Type B pancreatic cell (in vitro differentiated cells): ENCODE results near the gene ARHGDIA. TPM values are rescaled to one million over a fixed set of nuclear protein-coding genes. Genes with fewer than 3 reads are reported as not detected.

Experiments used
- DNase-seq: peaks from one replicate; pipeline ENCODE4 v3.0.0; 2021; ENCODE audit warnings: mixed read lengths; ENCODE audit not compliant: unreplicated experiment; ENCODE audit errors: extremely low spot score
- H3K27ac Mint-ChIP-seq: 2 replicates; pipeline ENCODE4 v1.8.0; 2021; ENCODE audit warnings: mild to moderate bottlenecking, mixed read lengths
- H3K27me3 Mint-ChIP-seq: 2 replicates; pipeline ENCODE4 v1.8.0; 2021; ENCODE audit warnings: mixed read lengths
- H3K36me3 Mint-ChIP-seq: 2 replicates; pipeline ENCODE4 v1.8.0; 2021; ENCODE audit warnings: mixed read lengths
- H3K4me1 Mint-ChIP-seq: one replicate; pipeline ENCODE4 v1.8.0; 2021; ENCODE audit warnings: mixed read lengths; ENCODE audit not compliant: unreplicated experiment
- H3K4me3 Mint-ChIP-seq: 2 replicates; pipeline ENCODE4 v1.8.0; 2021; ENCODE audit warnings: mild to moderate bottlenecking, mixed read lengths
- H3K9me3 Mint-ChIP-seq: 2 replicates; pipeline ENCODE4 v1.8.0; 2021; ENCODE audit warnings: mixed read lengths
- total RNA-seq: library from RNA; stranded (reverse); gene quantifications from 2 replicates; pipeline ENCODE4 v1.2.1, GENCODE V29; 2021; ENCODE audit warnings: low replicate concordance
- TF ChIP-seq, protein P1 (sequence below): fragments of 200-600 bp; sonication (generic); conservative IDR thresholded peaks from 2 replicates; pipeline ENCODE4 v1.5.0; 2021; ENCODE audit warnings: antibody characterized with exemption, mild to moderate bottlenecking

The ARHGDIA gene
- total RNA-seq, 1 donor from 2014 or later, result 250 TPM

DNA sequence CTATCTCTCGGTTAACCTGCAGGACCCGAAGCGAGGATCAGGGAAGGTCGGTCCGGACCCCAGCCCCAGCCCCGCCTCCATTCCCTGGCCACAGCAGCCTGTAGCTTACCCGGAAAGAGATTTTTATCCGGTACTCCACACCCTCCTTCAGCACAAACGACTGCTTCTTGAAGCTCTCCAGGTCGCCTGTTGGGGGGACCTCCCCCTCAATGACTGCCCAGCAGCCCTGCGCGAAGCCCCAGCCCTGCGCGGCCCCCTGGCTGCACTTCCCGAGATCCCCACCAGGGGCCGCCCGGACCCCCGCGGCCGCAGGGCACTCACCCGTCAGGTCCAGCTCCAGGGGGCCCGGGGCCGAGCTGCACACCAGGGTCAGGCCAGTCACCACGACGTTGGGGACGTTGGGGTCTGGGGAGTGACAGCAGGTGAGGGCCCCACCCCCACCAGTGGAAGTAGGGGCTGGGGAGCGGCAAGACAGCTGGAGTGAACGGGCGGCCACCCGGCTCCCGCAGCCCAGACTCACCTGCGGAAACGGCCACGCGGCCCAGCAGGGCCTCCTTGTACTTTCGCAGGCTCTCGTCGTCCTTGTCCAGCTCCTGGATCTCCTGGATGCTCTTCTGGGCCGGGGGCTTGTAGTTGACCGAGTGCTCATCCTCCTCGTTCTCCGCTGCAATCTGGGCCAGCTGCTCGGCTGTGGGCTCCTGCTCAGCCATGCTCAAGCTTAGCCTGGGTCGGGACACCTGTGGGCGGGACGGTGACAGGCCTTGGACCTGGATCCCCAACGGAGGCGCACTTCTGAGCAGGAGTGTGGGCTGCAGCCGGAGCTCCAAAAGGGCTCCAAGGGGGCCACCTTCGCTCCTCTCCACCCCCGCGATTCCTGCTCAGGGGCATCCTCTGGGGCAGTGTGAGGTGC is 1.7 kb downstream of the ARHGDIA start:
- Mint-ChIP-seq H3K36me3 (no peaks in the 10 kb centered on the region), H3K4me1 (peaks cover 11% of the 10 kb centered on the region), H3K27ac (peak overlapping the region; percentile 90), H3K27me3 (no peaks in the 10 kb centered on the region), H3K4me3 (peak overlapping the region; percentile 89), H3K9me3 (no peaks in the 10 kb centered on the region)
- TF ChIP-seq, protein P1, sequence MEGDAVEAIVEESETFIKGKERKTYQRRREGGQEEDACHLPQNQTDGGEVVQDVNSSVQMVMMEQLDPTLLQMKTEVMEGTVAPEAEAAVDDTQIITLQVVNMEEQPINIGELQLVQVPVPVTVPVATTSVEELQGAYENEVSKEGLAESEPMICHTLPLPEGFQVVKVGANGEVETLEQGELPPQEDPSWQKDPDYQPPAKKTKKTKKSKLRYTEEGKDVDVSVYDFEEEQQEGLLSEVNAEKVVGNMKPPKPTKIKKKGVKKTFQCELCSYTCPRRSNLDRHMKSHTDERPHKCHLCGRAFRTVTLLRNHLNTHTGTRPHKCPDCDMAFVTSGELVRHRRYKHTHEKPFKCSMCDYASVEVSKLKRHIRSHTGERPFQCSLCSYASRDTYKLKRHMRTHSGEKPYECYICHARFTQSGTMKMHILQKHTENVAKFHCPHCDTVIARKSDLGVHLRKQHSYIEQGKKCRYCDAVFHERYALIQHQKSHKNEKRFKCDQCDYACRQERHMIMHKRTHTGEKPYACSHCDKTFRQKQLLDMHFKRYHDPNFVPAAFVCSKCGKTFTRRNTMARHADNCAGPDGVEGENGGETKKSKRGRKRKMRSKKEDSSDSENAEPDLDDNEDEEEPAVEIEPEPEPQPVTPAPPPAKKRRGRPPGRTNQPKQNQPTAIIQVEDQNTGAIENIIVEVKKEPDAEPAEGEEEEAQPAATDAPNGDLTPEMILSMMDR, result peak; percentile 96
- no peak for DNase-seq

GRCh38 chr17:81868674-81869220 is 2.4 kb downstream of the ARHGDIA start:
- TF ChIP-seq, protein P1, result no peak
- peak overlapping the region; percentile 90 for H3K27ac Mint-ChIP-seq
- H3K36me3 Mint-ChIP-seq, result peaks cover under 1% of the 10 kb centered on the region
- H3K4me1 Mint-ChIP-seq, result peaks cover 11% of the 10 kb centered on the region
- no peaks in the 10 kb centered on the region for H3K9me3 Mint-ChIP-seq
- H3K27me3 Mint-ChIP-seq, result no peaks in the 10 kb centered on the region
- peak overlapping the region; percentile 66 for H3K4me3 Mint-ChIP-seq
- DNase-seq, result no peak

- Mint-ChIP-seq H3K4me1 (peaks cover 15% of the 10 kb centered on the region), H3K27ac (peak overlapping the region; percentile 90), H3K9me3 (no peaks in the 10 kb centered on the region), H3K36me3 (peaks cover 5% of the 10 kb centered on the region), H3K4me3 (peak overlapping the region; percentile 72), H3K27me3 (no peaks in the 10 kb centered on the region)
- DNase-seq, result no peak
- TF ChIP-seq, protein P1, result no peak
Observed at GRCh38 chr17:81867991-81868673, 3.0 kb downstream of the ARHGDIA start.

DNA sequence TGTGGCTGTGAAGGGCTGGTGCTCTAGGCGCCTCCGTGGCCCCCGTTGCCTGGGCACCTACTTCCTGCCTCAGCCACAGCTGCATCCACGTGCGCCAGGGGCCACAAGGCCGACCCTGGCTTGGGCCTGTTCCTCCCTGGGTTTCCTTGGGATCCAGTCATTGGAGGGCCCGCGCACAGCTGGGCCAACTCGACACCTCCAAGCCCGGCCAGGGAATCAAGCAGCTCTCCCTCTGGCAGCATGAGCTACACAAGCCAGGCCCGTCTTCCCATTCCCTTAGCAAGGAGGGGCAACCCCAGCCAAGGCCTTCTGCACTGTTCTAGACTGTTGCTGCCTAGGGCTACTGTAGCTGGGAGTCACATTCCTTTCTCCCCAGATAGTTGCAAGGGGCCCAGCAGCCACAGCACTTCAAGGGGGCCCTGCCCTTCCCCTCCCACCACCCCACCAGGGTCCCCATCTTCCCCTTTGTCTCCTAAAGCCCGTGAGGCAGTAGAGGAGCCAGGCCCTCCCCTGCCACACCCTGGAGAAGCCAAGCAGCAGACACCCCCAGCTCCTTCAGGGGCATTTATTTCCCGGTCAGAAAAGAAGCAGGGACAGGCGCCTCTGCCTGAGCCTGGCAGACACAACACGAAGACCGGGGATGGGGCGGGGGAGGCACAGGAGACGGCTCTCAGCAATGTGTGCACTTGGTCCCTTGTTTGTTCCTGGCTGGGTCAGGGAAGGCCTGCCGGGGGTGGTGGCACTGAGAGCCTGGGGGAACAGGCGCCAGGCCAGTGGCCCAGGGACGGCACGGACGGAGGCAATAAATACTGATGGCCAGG is 3.8 kb downstream of the ARHGDIA start:
- H3K27me3 Mint-ChIP-seq, result no peaks in the 10 kb centered on the region
- TF ChIP-seq, protein P1, result no peak
- peaks cover 20% of the 10 kb centered on the region for H3K4me1 Mint-ChIP-seq
- peak overlapping the region; percentile 72 for H3K4me3 Mint-ChIP-seq
- H3K27ac Mint-ChIP-seq, result peak overlapping the region; percentile 90
- H3K36me3 Mint-ChIP-seq, result peaks cover 10% of the 10 kb centered on the region
- no peak for DNase-seq
- H3K9me3 Mint-ChIP-seq, result no peaks in the 10 kb centered on the region

- Mint-ChIP-seq H3K36me3 (peaks cover 10% of the 10 kb centered on the region), H3K4me1 (peaks cover 20% of the 10 kb centered on the region), H3K4me3 (peak overlapping the region; percentile 72), H3K27me3 (no peaks in the 10 kb centered on the region), H3K9me3 (no peaks in the 10 kb centered on the region), H3K27ac (peak overlapping the region; percentile 90)
- TF ChIP-seq, protein P1, result no peak
- DNase-seq, result no peak
Observed at GRCh38 chr17:81866440-81867169, 4.5 kb downstream of the ARHGDIA start.
